SKM-1 (cell line): ENCODE data around the gene WFIKKN2.

Experiments
- DNase-seq: peaks from one replicate; lab custom pipeline; 2025; ENCODE audit not compliant: unreplicated experiment; lab: John Stamatoyannopoulos, UW

WFIKKN2 gene

DNA sequence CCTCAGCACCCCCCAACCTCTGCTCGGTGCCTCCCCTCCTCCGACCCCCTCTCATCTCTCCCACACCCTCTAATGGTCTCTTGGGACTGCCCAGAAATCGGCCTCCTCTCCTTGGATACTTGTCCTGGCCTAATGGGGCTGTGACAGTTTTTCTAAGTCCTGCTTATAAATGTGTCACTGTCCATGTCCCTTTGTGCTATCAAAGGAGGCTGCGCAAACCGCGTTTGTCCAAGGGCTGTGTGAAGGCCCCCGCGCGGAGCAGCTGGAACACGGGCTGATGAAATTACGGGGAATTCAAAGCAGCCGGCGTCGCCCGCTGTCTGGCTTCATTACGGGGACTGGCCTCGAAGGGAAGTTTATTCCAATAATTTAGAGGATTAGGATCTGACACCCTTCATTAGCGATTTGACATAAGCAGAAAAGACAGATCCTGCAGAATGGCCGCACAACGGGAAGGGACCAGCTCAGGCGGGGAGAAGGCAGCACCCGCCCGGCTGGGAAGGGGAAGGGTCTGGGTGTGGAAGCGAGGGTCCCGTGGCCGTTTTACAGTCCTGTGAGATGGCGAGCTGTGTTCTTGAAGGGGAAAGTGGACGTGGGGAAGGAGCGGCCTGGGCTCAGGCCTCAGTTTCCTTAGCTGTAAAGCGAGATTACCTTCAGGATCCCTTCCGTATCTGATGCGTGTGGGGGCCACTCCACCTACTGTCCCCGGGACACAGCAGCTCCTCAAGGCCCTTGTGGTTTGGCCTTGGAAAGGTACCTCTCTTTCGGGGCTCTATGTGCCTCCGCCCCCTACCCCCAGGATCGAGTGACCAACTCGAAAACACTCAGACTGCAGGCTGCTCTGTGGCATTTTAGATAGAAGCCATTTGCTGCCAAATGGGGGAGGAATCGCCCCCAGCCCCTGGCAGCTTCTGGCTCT is 1.6 kb upstream of the WFIKKN2 start:
- DNase-seq, result no peak

DNA sequence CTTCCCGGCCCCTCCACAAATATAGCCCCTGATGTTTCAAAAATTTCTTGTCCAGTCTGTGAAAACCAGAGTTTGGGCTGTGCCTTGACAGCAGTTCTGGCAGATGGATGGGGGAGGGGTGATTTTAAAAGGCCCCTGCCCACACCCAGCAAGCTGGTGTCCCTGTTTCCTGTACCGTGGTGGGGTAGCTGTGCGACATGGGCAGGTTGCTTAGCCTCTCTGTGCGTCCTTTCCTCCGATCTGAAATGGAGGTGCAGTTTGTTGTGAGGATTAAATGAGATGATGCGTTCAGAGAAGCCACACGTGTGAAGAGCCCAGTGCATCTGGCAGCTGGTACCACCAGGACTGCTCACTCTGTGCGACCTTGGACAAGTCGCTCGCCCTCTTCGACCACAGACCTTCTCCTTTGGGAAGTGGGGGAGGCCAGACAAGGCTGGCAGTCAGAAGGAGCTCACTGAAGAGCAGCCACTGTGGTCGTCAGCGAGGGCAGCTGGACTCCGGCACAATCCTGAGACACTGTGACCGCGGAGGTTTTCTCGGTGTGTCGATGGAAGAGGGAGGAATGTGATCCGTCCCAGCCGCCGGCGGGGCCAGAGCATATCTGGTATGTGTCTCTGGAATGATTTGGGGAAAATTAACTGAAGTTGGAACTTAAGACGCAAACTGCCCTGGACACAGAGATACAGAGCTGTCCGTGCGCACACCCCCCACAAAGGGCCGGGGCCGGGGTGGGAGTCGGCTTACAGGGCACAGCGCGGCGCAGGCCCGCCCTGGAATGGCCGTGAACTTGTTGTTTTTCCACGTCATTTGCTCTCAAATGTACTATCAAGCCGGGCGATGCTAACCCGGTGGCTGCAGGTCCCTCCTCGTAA is 721 bp upstream of the WFIKKN2 start:
- no peak for DNase-seq

- no peak for DNase-seq
These were observed 1.4 kb downstream of the WFIKKN2 start for GRCh38 chr17:50836826-50837225.

DNA sequence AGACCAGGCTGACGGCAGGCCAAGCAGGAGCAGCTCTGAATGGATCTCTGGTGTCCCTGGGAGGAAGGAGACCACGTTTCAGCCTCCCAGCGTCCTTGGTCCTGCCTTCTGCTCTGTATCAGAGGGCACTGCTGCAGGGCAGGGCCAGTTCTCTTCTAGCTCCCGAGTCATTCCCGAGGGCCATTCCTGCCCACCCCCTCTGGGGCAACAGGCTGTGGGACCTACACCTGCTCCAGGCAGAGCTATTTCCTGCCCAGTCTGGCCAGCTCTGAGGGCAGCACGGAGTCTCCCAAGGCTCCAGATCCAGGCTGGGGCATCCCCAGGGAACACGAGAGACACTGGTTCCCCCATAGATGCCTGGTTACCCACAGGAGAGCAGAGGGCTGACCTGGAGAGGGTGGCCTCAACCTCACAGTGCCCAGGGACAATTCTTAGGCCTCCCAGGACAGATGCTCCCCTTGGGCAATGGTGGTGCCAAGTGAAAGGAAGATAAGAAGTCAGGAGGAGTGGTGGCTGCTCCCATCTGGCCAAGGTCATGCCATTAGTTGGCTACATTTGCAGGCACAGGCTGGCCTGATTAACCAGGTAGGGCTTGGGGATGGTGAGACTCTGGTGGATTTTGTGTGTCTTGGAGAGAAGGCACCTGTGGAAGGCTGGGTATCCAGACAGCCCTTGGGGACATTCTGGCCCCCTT is 2.0 kb downstream of the WFIKKN2 start:
- DNase-seq, result no peak

DNA sequence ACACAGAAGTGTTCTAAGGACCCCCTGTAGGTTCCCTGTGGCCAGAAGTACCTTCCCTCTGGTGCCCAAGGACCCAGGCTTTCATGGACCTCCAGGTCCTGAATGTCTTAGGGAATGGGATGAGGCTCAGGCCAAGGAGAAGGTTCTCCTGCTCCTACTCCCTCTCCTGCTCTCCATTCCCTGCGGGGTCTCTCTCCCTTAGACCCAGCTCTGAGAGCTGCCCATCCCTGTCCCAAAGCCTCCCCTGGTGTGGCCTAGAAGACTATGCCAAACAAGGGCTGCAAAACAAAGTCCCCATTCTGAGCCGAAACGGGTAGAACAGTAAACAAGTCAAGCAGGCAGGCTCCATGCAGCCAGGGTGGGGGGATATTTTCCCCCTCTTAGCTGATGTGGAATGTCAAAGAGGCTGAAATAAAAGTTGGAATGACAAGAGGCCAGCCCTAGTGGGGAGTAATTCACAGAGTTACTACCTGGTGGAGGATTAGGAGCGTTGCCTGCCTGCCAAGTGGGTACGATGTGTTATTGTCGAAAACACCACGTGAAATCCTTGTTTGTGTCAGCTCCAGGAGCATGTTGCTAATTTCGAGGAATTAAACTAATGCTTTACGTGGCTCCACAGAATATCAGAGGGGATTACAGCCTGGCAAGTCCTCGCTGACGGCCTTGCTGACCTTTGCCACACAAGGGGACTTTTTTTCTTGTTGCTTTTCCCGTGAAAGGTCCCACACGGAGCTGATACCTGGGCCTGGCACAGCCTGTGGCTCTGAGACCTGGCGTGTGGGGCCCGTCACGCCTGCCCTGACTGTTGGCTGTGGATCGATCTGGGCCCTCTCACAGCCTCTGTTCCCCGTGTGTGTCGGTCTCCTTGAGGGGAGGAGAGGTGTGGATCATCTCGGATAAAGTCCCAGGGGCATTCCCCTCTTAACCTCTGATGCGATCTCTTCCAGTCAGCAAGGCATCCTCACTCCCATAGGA is 2.9 kb downstream of the WFIKKN2 start:
- no peak for DNase-seq

- no peak for DNase-seq
These were observed 4.4 kb downstream of the WFIKKN2 start for GRCh38 chr17:50839591-50840310.

GRCh38 chr17:50840311-50840851 is 5.0 kb downstream of the WFIKKN2 start:
- DNase-seq, result no peak

- no peak for DNase-seq
These were observed 6.0 kb downstream of the WFIKKN2 start for GRCh38 chr17:50841277-50841948.

GRCh38 chr17:50841949-50842354 is 6.6 kb downstream of the WFIKKN2 start:
- peak; percentile 64 for DNase-seq

DNA sequence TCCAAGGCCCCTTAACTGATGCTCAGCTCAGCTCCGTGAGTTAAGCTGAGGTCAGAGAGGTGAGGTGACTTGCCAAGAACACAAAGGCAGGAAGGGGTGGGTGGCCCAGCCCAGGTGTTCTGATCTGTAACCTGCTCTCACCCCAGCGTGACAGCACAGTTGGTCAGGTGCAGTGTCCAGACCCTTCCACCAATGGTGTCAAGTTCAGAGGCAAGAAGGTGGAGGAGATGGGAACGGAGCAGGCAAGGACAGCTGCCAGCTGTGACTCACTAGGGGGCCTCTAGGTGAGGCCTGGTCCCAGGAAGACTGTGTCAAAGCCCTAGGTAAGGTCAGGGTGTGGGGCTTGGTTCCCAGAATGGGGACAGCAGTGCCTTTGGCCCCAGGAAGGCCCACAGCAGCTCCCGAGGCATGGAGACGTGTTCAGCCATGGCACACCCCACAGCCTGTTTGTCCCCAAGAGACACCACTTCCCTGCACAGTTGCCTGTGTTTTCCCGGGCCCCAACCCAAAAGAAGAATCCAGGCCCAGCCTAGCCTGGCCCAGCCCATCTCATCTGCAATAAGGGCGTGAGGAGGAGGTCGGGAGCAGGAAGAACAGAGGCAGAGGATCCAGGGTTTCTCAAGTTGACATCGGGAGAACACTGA is 7.2 kb downstream of the WFIKKN2 start:
- no peak for DNase-seq

DNA sequence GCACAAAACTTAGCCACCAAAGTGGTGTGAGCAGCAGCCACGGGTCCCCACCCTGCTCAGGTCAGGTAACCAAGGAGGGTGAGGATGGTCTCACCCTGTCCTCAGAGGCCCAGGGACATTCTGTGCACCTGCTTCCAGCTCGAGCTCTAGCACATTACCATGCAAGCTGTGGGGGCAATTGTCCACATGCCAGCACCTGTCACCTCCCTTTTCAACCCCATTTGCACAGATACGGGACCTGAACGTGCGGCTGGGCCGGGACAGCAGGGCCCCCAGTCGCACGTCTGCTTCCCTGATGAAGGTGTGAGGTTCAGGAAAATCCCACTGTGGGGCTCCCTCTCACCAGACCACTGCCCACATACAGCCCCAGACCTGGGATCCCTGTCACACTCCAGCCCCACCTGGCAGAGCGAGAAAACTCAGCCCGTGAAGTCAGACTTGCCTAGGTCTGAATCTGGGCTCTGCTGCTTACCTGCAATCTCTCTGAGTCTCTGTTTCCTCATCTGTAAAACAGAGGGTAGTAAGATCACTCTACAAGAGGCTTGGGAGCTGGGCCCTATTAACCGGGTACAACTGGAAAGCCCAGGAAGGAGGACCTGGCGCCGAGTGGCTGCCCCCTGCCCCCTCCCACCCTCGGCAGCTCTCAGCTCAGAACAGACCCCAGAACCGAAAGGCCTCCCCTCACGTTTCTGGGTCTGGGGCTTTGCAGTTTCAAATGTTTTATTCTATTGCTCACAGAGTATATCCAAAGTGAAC is 7.9 kb downstream of the WFIKKN2 start:
- no peak for DNase-seq

DNA sequence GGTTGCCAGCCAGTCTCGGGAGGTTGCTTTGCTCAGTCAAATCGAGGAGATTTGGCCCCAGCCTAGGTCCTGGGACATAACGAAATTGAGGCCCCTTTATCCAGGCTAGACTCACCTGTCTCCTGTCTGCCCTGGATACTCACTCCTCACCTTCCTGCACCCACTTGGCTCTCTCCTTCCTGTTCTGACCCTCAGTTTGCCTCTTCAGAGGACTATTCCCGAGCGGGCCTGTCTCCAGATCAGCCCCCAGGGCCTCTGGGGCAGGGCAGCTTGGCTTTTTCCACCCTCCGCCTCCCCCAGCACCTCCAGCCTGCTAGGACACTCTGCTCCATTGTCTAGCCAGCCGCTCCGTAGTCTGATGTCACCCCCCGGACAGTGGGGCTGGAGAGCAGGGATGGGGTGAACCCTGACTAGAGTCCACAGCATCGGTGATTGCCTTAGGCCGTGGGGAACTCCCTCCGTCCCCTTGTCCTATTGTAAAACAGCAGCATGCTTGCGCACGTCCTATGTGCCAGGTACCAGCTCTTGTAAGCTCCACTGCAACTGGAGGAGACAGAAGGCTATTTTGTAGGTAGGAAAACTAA is 8.8 kb downstream of the WFIKKN2 start:
- DNase-seq, result no peak

DNA sequence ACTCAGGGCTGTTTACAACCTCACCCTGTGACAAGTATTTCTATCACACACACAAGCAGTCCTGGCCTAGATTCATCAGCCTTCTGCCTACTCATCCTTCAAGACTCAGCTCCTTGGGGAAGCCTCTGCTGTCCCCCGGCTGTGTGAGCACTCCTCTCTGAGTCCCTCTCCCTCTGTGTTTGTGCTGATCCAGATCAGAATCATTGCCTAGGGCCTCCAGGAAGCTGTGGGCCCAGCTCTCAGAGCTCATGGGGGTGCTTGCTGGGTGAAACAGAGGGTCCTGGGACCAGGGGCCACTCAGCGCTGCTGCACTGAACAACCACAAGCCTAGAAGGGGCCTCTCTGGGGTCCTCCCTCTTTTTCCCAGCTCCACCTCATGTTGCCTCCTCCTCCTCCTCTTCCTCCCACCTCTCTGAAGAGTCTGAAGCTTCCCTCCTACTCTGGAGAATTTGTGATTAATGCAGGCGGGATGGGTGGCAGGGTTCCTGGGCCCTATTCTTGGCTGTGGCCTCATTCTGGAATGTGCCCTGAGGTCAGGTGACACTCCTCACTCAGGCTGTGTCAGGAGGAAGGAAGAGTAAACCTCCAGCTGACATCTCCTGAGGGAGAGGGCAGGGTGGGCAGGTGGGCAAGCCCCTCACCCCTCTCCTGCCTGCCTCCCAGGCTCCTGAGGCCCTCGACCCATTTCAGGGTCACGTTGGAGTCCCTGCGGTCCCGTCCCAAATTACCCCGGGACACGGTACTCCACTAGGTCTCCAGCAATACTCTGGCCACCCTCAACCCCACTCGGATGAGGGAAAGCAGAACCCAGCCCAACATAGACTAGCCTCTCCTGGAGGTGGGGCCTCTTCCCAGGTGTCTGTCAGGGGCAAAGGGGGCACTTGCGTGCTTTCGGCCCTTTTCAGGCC is 10.1 kb downstream of the WFIKKN2 start:
- no peak for DNase-seq

DNA sequence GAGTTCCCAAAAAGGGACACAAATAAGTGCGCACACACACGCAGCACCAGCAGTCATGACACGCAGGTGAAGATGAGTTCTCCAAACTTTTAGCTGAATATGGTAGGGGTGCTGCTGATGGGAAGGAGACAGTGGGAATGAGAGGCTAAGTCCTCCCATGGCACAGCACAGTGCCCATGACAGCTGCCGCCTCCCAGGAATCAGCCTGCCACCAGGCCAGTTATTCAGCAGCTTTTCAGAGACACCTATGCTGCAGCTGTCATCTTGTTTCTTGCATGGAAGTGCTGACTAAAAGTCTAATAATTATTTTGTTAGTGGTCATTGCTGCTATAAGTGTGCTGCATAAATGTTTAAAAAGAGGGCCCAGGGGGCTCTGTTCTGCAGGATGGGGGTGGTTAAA is 12.2 kb downstream of the WFIKKN2 start:
- DNase-seq, result no peak

DNA sequence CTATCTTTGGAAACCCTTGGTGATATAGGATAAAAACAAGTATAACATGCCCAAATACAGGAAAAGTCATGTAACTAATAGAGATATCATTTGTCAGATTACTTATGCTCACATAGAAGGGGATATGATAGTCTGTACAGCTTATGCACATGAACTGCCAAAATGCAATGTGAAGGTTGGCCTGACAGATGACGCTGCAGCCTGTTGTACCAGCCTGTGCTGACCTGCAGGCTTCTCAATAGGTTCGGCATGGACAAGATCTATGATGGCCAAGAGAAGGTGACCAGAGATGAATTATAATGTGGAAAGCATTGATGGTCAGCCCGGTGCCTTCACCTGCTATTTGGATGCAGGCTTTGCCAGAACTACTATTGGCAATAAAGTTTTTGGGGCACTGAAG is 12.7 kb downstream of the WFIKKN2 start:
- no peak for DNase-seq

- peak; percentile 13 for DNase-seq
These were observed 13.3 kb downstream of the WFIKKN2 start for GRCh38 chr17:50848711-50849110.
